Measurements from ENCODE around the gene UBE2QL1. TPM values are rescaled to one million over a fixed set of nuclear protein-coding genes. Genes with fewer than 3 reads are reported as not detected.

UBE2QL1 gene
- total RNA-seq, 1 experiment from 2014 or later = 0.50 TPM

DNA sequence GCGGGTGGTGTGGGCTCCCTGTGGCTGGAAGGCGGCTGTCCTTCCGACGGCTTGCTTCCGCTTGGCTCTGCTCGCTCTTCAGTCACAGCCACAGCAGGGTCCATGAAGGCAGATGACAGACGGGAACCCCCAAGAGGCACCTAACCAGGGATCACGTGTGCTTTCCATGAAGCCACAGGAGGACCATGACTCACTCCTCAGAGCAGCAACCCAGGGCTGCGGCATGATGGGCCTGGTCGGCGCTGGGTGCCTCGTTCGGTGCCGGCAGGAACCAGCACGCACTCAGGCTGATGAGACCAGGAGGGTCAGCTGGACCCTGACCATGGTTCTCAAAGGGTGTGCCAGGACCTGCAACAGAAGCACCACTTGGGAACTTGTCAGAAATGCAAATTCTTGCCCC is 37.5 kb upstream of the UBE2QL1 start:
- H3K4me3 Mint-ChIP-seq = no peak overlapping the region
- TF ChIP-seq HMGA2 (CRISPR knock-in tag; IDR thresholded peaks at IDR 0.05) = no peak
- no peak for TF ChIP-seq NFATC4 (CRISPR knock-in tag; IDR thresholded peaks at IDR 0.05)
- TF ChIP-seq, protein P1, sequence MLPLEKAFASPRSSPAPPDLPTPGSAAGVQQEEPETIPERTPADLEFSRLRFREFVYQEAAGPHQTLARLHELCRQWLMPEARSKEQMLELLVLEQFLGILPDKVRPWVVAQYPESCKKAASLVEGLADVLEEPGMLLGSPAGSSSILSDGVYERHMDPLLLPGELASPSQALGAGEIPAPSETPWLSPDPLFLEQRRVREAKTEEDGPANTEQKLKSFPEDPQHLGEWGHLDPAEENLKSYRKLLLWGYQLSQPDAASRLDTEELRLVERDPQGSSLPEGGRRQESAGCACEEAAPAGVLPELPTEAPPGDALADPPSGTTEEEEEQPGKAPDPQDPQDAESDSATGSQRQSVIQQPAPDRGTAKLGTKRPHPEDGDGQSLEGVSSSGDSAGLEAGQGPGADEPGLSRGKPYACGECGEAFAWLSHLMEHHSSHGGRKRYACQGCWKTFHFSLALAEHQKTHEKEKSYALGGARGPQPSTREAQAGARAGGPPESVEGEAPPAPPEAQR (CRISPR knock-in tag; IDR thresholded peaks at IDR 0.05) = no peak
- TF ChIP-seq KAT7 (CRISPR knock-in tag; IDR thresholded peaks at IDR 0.05; ENCODE audit: borderline replicate concordance) = no peak
- ChIA-PET CTCF (no interaction called here), POLR2A (no interaction called here)
- no peak overlapping the region for H3K27ac Mint-ChIP-seq
- no peaks in the 10 kb centered on the region for H3K36me3 Mint-ChIP-seq
- peaks cover 7% of the 10 kb centered on the region for H3K4me1 Mint-ChIP-seq
- H3K9me3 Mint-ChIP-seq = peaks cover 13% of the 10 kb centered on the region
- ATAC-seq (no peak), DNase-seq (ENCODE audit: low spot score) (no peak)
- peaks cover 3% of the 10 kb centered on the region for H3K27me3 Mint-ChIP-seq (ENCODE audit: low read depth)

DNA sequence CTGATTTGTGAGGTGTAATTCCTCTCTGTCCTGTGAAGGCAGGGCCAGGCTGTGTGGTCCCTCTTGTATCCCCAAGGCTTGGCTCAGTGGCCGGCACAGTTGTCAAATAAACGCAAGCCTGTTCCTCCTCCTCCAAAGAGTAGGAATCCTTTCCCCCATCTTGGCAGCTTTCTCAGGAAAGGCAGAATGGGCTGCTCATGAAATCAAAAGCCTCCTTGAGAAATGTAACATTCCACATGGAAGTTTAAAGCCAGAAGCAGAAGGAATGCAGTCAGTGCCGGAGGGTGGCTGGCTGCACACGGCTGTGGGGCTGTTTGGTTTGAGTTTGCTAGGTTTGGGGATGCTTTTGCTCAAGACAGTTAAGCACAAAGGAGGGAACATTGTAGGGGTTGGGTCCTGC is 35.8 kb upstream of the UBE2QL1 start:
- H3K27ac Mint-ChIP-seq = no peak overlapping the region
- TF ChIP-seq, protein P2, sequence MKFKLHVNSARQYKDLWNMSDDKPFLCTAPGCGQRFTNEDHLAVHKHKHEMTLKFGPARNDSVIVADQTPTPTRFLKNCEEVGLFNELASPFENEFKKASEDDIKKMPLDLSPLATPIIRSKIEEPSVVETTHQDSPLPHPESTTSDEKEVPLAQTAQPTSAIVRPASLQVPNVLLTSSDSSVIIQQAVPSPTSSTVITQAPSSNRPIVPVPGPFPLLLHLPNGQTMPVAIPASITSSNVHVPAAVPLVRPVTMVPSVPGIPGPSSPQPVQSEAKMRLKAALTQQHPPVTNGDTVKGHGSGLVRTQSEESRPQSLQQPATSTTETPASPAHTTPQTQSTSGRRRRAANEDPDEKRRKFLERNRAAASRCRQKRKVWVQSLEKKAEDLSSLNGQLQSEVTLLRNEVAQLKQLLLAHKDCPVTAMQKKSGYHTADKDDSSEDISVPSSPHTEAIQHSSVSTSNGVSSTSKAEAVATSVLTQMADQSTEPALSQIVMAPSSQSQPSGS (CRISPR knock-in tag; IDR thresholded peaks at IDR 0.05; ENCODE audit: borderline replicate concordance, low read depth) = no peak
- TF ChIP-seq ZNF396 (CRISPR knock-in tag; IDR thresholded peaks at IDR 0.05; ENCODE audit: borderline replicate concordance) = no peak
- no peak for TF ChIP-seq FOXJ3 (CRISPR knock-in tag; IDR thresholded peaks at IDR 0.05; ENCODE audit: borderline replicate concordance)
- no peak for TF ChIP-seq IRF2 (CRISPR knock-in tag; IDR thresholded peaks at IDR 0.05; ENCODE audit: borderline replicate concordance, low read depth)
- TF ChIP-seq GABPB1 (CRISPR knock-in tag; IDR thresholded peaks at IDR 0.05) = no peak
- TF ChIP-seq, protein P3, sequence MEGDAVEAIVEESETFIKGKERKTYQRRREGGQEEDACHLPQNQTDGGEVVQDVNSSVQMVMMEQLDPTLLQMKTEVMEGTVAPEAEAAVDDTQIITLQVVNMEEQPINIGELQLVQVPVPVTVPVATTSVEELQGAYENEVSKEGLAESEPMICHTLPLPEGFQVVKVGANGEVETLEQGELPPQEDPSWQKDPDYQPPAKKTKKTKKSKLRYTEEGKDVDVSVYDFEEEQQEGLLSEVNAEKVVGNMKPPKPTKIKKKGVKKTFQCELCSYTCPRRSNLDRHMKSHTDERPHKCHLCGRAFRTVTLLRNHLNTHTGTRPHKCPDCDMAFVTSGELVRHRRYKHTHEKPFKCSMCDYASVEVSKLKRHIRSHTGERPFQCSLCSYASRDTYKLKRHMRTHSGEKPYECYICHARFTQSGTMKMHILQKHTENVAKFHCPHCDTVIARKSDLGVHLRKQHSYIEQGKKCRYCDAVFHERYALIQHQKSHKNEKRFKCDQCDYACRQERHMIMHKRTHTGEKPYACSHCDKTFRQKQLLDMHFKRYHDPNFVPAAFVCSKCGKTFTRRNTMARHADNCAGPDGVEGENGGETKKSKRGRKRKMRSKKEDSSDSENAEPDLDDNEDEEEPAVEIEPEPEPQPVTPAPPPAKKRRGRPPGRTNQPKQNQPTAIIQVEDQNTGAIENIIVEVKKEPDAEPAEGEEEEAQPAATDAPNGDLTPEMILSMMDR (IDR thresholded peaks at IDR 0.05) = no peak
- no peak for TF ChIP-seq ZNF219 (CRISPR knock-in tag; IDR thresholded peaks at IDR 0.05; ENCODE audit: borderline replicate concordance)
- no peak for TF ChIP-seq ZNF416 (CRISPR knock-in tag; IDR thresholded peaks at IDR 0.05)
- TF ChIP-seq, protein P4, sequence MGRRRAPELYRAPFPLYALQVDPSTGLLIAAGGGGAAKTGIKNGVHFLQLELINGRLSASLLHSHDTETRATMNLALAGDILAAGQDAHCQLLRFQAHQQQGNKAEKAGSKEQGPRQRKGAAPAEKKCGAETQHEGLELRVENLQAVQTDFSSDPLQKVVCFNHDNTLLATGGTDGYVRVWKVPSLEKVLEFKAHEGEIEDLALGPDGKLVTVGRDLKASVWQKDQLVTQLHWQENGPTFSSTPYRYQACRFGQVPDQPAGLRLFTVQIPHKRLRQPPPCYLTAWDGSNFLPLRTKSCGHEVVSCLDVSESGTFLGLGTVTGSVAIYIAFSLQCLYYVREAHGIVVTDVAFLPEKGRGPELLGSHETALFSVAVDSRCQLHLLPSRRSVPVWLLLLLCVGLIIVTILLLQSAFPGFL (CRISPR knock-in tag; IDR thresholded peaks at IDR 0.05; ENCODE audit: borderline replicate concordance) = no peak
- no peak for TF ChIP-seq RELA (CRISPR knock-in tag; IDR thresholded peaks at IDR 0.05; ENCODE audit: borderline replicate concordance)
- TF ChIP-seq NR2C2 (CRISPR knock-in tag; IDR thresholded peaks at IDR 0.05) = no peak
- H3K9me3 Mint-ChIP-seq = peaks cover 24% of the 10 kb centered on the region
- no peaks in the 10 kb centered on the region for H3K36me3 Mint-ChIP-seq
- DNase-seq (ENCODE audit: low spot score) (no peak), ATAC-seq (no peak)
- H3K4me1 Mint-ChIP-seq = no peaks in the 10 kb centered on the region
- POLR2A ChIA-PET = no interaction called here
- CTCF ChIA-PET = no interaction called here
- no peak overlapping the region for H3K4me3 Mint-ChIP-seq
- peaks cover 3% of the 10 kb centered on the region for H3K27me3 Mint-ChIP-seq (ENCODE audit: low read depth)

DNA sequence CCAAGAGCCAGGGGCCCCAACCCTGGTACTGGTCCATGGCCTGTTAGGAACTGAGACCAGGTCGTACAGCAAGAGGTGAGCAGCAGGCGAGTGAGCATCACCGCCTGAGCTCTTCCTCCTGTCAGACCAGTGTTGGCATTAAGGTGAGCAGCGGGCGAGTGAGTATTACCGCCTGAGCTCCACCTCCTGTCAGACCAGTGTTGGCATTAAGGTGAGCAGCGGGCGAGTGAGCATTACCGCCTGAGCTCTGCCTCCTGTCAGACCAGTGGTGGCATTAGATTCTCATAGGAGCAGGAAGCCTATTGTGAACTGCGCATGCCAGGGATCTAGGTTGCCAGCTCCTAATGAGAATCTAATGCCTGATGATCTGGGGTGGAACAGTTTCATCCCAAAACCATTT is 31.0 kb upstream of the UBE2QL1 start:
- DNase-seq (ENCODE audit: low spot score) (no peak), ATAC-seq (no peak)
- H3K9me3 Mint-ChIP-seq = peaks cover 23% of the 10 kb centered on the region
- peaks cover 5% of the 10 kb centered on the region for H3K27me3 Mint-ChIP-seq (ENCODE audit: low read depth)
- H3K36me3 Mint-ChIP-seq = no peaks in the 10 kb centered on the region
- no peak overlapping the region for H3K27ac Mint-ChIP-seq
- ChIA-PET CTCF (interaction anchor here (0.9 kb wide), 1 partner anchor 17 kb away, joined by 3 read pairs; no protein-coding TSS in a partner anchor), POLR2A (no interaction called here)
- no peaks in the 10 kb centered on the region for H3K4me1 Mint-ChIP-seq
- H3K4me3 Mint-ChIP-seq = no peak overlapping the region
- TF ChIP-seq, protein P5, sequence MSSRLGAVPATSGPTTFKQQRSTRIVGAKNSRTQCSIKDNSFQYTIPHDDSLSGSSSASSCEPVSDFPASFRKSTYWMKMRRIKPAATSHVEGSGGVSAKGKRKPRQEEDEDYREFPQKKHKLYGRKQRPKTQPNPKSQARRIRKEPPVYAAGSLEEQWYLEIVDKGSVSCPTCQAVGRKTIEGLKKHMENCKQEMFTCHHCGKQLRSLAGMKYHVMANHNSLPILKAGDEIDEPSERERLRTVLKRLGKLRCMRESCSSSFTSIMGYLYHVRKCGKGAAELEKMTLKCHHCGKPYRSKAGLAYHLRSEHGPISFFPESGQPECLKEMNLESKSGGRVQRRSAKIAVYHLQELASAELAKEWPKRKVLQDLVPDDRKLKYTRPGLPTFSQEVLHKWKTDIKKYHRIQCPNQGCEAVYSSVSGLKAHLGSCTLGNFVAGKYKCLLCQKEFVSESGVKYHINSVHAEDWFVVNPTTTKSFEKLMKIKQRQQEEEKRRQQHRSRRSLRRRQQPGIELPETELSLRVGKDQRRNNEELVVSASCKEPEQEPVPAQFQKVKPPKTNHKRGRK (CRISPR knock-in tag; IDR thresholded peaks at IDR 0.05; ENCODE audit: borderline replicate concordance) = no peak
- TF ChIP-seq ETV6 (CRISPR knock-in tag; IDR thresholded peaks at IDR 0.05) = no peak
- TF ChIP-seq ZNF423 (CRISPR knock-in tag; IDR thresholded peaks at IDR 0.05) = no peak
- TF ChIP-seq, protein P6, sequence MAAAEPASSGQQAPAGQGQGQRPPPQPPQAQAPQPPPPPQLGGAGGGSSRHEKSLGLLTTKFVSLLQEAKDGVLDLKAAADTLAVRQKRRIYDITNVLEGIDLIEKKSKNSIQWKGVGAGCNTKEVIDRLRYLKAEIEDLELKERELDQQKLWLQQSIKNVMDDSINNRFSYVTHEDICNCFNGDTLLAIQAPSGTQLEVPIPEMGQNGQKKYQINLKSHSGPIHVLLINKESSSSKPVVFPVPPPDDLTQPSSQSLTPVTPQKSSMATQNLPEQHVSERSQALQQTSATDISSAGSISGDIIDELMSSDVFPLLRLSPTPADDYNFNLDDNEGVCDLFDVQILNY (CRISPR knock-in tag; IDR thresholded peaks at IDR 0.05) = no peak
- no peak for TF ChIP-seq ZNF671 (CRISPR knock-in tag; IDR thresholded peaks at IDR 0.05)
- no peak for TF ChIP-seq NR3C1 (CRISPR knock-in tag; conservative IDR thresholded peaks at IDR 0.05; ENCODE audit: low read depth)
- TF ChIP-seq, protein P3 (IDR thresholded peaks at IDR 0.05) = no peak
- TF ChIP-seq, protein P7, sequence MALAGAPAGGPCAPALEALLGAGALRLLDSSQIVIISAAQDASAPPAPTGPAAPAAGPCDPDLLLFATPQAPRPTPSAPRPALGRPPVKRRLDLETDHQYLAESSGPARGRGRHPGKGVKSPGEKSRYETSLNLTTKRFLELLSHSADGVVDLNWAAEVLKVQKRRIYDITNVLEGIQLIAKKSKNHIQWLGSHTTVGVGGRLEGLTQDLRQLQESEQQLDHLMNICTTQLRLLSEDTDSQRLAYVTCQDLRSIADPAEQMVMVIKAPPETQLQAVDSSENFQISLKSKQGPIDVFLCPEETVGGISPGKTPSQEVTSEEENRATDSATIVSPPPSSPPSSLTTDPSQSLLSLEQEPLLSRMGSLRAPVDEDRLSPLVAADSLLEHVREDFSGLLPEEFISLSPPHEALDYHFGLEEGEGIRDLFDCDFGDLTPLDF (CRISPR knock-in tag; IDR thresholded peaks at IDR 0.05) = no peak

Data from WTC11 (cell line).